Endothelial cell of umbilical vein (primary cell): Measurements from ENCODE around the gene NEAT1. TPM values are rescaled to one million over a fixed set of nuclear protein-coding genes. Genes with fewer than 3 reads are reported as not detected.

Source experiments
- BruUV-seq: library from RNA; stranded (reverse); fragments of 400-500 nt; replicated peaks from 2 replicates; lab custom pipeline; 2021; lab: Mats Ljungman, UMichigan
- CTCF ChIA-PET: fragments of 300-600, 350-600 bp; sonication (Branson Sonifier 250); formaldehyde crosslinking; loops from one replicate; lab custom pipeline; 2021; ENCODE audit warnings: antibody characterized with exemption, inconsistent platforms; lab: Charles Lee
- POLR2A ChIA-PET: fragments of 300-600, 350-600 bp; sonication (Branson Sonifier 250); formaldehyde crosslinking; loops from one replicate; lab custom pipeline; 2021; ENCODE audit warnings: antibody characterized with exemption, inconsistent platforms; lab: Charles Lee
- DNase-seq: peaks from one replicate; pipeline ENCODE4 v3.0.0-alpha.2; 2011; ENCODE audit warnings: low read depth, low spot score
- FAIRE-seq: peaks from 2 replicates; lab custom pipeline; 2011; peaks lifted over from hg19 to GRCh38; lab: Jason Lieb, UNC
- H2AFZ ChIP-seq: 2 replicates; pipeline ENCODE4 v1.6.0; 2012; ENCODE audit warnings: low read depth, low read length, control low read depth, inconsistent platforms
- H3K27ac ChIP-seq: 2 replicates; pipeline ENCODE4 v1.5.1; 2011; ENCODE audit warnings: low read depth, mild to moderate bottlenecking, control low read depth, low read length, moderate library complexity; ENCODE audit not compliant: insufficient read depth
- H3K27me3 ChIP-seq, 2 experiments: 2 replicates each; pipeline versions ENCODE4 v1.6.0 to v1.6.1; 2011; ENCODE audit warnings: low read length in 2 of 2, mixed read lengths in 1 of 2; ENCODE audit not compliant: control insufficient read depth in 2 of 2, insufficient read depth in 2 of 2
- H3K36me3 ChIP-seq, 2 experiments: 2 replicates in 1 of 2; 3 replicates in 1 of 2; pipeline ENCODE4 v1.5.1; 2011; ENCODE audit warnings: low read length in 2 of 2, mild to moderate bottlenecking in 1 of 2, moderate library complexity in 1 of 2; ENCODE audit not compliant: control insufficient read depth in 2 of 2, insufficient read depth in 2 of 2; ENCODE audit errors: extremely low read depth in 1 of 2
- H3K4me1 ChIP-seq: 3 replicates; pipeline ENCODE4 v1.5.1; 2011; ENCODE audit warnings: mild to moderate bottlenecking, low read length; ENCODE audit not compliant: control insufficient read depth, insufficient read depth; ENCODE audit errors: extremely low read depth
- H3K4me2 ChIP-seq: 2 replicates; pipeline ENCODE4 v1.6.1; 2011; ENCODE audit warnings: low read length, control low read depth, mixed read lengths; ENCODE audit not compliant: insufficient read depth
- H3K4me3 ChIP-seq, 3 experiments: fragments of 200-600 bp in 1 of 3; sonication (generic), shearing (Covaris generic) in 1 of 3; replicated peaks in 1 of 3; 2 replicates each; pipeline ENCODE4 v1.5.1; 2011 to 2016; ENCODE audit warnings: control low read depth in 3 of 3, low read length in 3 of 3, mild to moderate bottlenecking in 2 of 3, inconsistent platforms in 1 of 3, low read depth in 1 of 3, moderate library complexity in 1 of 3; ENCODE audit not compliant: insufficient read depth in 1 of 3
- H3K79me2 ChIP-seq: 2 replicates; pipeline ENCODE4 v1.6.0; 2012; ENCODE audit warnings: low read length, inconsistent platforms; ENCODE audit not compliant: control insufficient read depth, insufficient read depth
- H3K9ac ChIP-seq: replicated peaks from 2 replicates; pipeline ENCODE3; 2011; ENCODE audit warnings: low read length, control low read depth; ENCODE audit not compliant: insufficient read depth; ENCODE audit errors: extremely low read depth
- H3K9me1 ChIP-seq: replicated peaks from 3 replicates; pipeline ENCODE4 v1.6.0; 2011; ENCODE audit warnings: mild to moderate bottlenecking, low read length; ENCODE audit not compliant: control insufficient read depth, insufficient read depth; ENCODE audit errors: extremely low read depth
- H3K9me3 ChIP-seq: replicated peaks from 2 replicates; pipeline ENCODE4 v1.5.1; 2012; ENCODE audit warnings: low read length, inconsistent platforms; ENCODE audit not compliant: control insufficient read depth, insufficient read depth
- H4K20me1 ChIP-seq: replicated peaks from 2 replicates; pipeline ENCODE3; 2011; ENCODE audit warnings: mild to moderate bottlenecking, low read length; ENCODE audit not compliant: control insufficient read depth, insufficient read depth; ENCODE audit errors: extremely low read depth
- CTCF ChIP-seq, 2 donors: IDR thresholded peaks; 1 replicate in 1 of 2; 2 replicates in 1 of 2; pipeline ENCODE4 v1.5.1; 2011; ENCODE audit warnings: low read length in 2 of 2, mild to moderate bottlenecking in 2 of 2, moderate library complexity in 2 of 2, control low read depth in 1 of 2, inconsistent platforms in 1 of 2, low read depth in 1 of 2; ENCODE audit not compliant: insufficient read depth in 1 of 2; ENCODE audit errors: extremely low read depth in 1 of 2
- POLR2A ChIP-seq: IDR thresholded peaks from 2 replicates; pipeline ENCODE4 v1.6.1; 2012; ENCODE audit warnings: low read depth, mild to moderate bottlenecking, control low read depth, low read length
- POLR2AphosphoS5 ChIP-seq: IDR thresholded peaks from 2 replicates; pipeline ENCODE4 v1.6.1; 2012; ENCODE audit warnings: low read depth, mild to moderate bottlenecking, control low read depth, low read length, moderate library complexity; ENCODE audit not compliant: insufficient read depth
- dilution Hi-C: fragments of 300-500 bp; cut with MboI; formaldehyde crosslinking; loops from one replicate; pipeline ENCODE4 v1.15.0; 2019; ENCODE audit warnings: low sequenced_read_pairs; ENCODE audit not compliant: extremely low pct_ligation_motif_present
- intact Hi-C: fragments of 100-400 bp; cut with micrococcal nuclease; formaldehyde crosslinking; loops from one replicate; pipeline ENCODE4 v1.10.0; 2022
- polyA plus RNA-seq, 4 experiments: library from polyadenylated mRNA; depleted of rRNA in 3 of 4; stranded (reverse) in 3 of 4; unstranded in 1 of 4; fragments of >200 nt; gene quantifications; 2 replicates each; pipeline versions ENCODE4 v1.2.1 to v1.2.3, GENCODE V29; 2011 to 2012; ENCODE audit warnings: missing spikeins in 1 of 4
- total RNA-seq: library from RNA; stranded (reverse); gene quantifications from 2 replicates; pipeline ENCODE4 v1.2.3, GENCODE V29; 2021

NEAT1 gene
- total and polyA plus RNA-seq, 2 donors (not counting 3 experiments of a cell fraction or from before 2014, with no cell fraction given): 34.4 to 957 TPM

- no TSS peak for BruUV-seq
- Histone ChIP-seq H3K9me3 (no peaks in the 10 kb centered on the region), H3K27me3 (no peaks in the 10 kb centered on the region), H3K4me1 (peaks cover 38% of the 10 kb centered on the region), H3K9ac (peak overlapping the region; percentile 98), H3K79me2 (peaks cover 98% of the 10 kb centered on the region), H3K27ac (peak overlapping the region; percentile 45), H3K9me1 (no peaks in the 10 kb centered on the region), H3K4me2 (peak overlapping the region; percentile 91), H4K20me1 (peaks cover 10% of the 10 kb centered on the region), H2AFZ (no peak overlapping the region), H3K4me3 (peak overlapping the region in 2 of 3 experiments; percentile 67 to 95), H3K36me3 (peaks cover 7 to 11% of the 10 kb centered on the region in 2 experiments)
- dilution Hi-C loops (no loop called here), intact Hi-C loops (loop anchor here (2.0 kb wide), 1 partner anchor 78 kb away; no protein-coding TSS in a partner anchor)
- FAIRE-seq (no peak), DNase-seq (peak; percentile 70)
- POLR2A ChIA-PET: interaction anchor here (0.6 to 2.5 kb wide), 7 partner anchors 9 to 79 kb away, joined by 3 to 23 read pairs (median 4); partner anchors contain the start of gene MALAT1
- TF ChIP-seq POLR2A: peak; percentile 81
- TF ChIP-seq POLR2AphosphoS5: peak; percentile 21
- no peak for TF ChIP-seq CTCF (IDR thresholded peaks at IDR 0.05; ENCODE audit: extremely low read depth in 1 of 2, insufficient read depth in 1 of 2, low read depth in 1 of 2, low read length in 2 of 2)
- CTCF ChIA-PET: interaction anchor here (0.6 to 1.9 kb wide), 4 partner anchors 10 to 81 kb away, joined by 3 to 7 read pairs (median 3); no protein-coding TSS in a partner anchor
Observed at GRCh38 chr11:65429068-65429681, 6.6 kb downstream of the NEAT1 start.
